Esophagus muscularis mucosa (tissue), 3 donors: ENCODE measurements around the gene TAMALIN.

Experiments
- CTCF ChIP-seq, 3 experiments: fragments of 200-600 bp in 2 of 3; fragments of 450-650 bp in 1 of 3; sonication (generic) in 2 of 3; IDR thresholded peaks; one replicate each; pipeline ENCODE4 v1.5.1; 2017 to 2019; ENCODE audit warnings: antibody characterized with exemption in 3 of 3, mild to moderate bottlenecking in 2 of 3, moderate library complexity in 1 of 3
- POLR2AphosphoS5 ChIP-seq, 2 donors: sonication (generic); formaldehyde crosslinking; IDR thresholded peaks; one replicate each; pipeline ENCODE4 v1.6.1; 2017; ENCODE audit warnings: antibody characterized with exemption in 2 of 2

GRCh38 chr12:52063981-52064649 lies 57.4 kb downstream of the TAMALIN start:
- TF ChIP-seq CTCF (IDR thresholded peaks at IDR 0.05): no peak
- TF ChIP-seq POLR2AphosphoS5 (IDR thresholded peaks at IDR 0.05): peak; percentile 54 to 61
